Epithelial cell of proximal tubule (primary cell): ENCODE measurements around the gene RXFP1. TPM values are rescaled to one million over a fixed set of nuclear protein-coding genes. Genes with fewer than 3 reads are reported as not detected.
A peak's percentile ranks its signal among the peaks of the same experiment; 100 is the strongest.

Experiments used
- DNase-seq: peaks from one replicate; pipeline ENCODE4 v3.0.0-alpha.2; 2011; ENCODE audit warnings: low read depth
- H3K4me3 ChIP-seq: 2 replicates; pipeline ENCODE4 v1.5.1; 2011; ENCODE audit warnings: low read depth, mild to moderate bottlenecking, low read length
- total RNA-seq: library from RNA; depleted of rRNA; stranded (reverse); fragments of >200 nt; gene quantifications from 2 replicates; pipeline ENCODE4 v1.2.3, GENCODE V29; 2015
- TF ChIP-seq, protein P1 (sequence below): conservative IDR thresholded peaks from 2 replicates; pipeline ENCODE4 v1.5.1; 2012; ENCODE audit warnings: low read depth, mild to moderate bottlenecking, low read length

RXFP1 gene
- total RNA-seq, 1 donor from 2014 or later = not detected

DNA sequence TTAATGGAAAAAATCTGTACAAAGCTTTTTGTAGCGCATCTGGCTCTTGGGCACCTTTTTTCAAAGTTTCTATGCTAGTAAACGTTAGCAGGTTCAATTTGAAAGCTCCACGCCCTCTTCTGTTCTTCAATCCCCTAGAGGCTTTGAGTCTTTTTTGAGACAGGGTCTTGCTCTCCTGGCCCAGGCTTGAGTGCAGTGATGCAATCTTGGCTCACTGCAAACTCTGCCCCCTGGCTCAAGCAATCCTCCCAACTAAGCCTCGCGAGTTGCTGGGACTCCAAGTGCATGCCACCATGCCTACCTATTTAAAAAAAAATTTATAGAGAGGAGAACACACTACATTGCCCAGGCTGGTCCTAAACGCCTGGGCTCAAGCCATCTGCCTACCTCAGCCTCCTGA is 9.2 kb downstream of the RXFP1 start:
- no peak overlapping the region for H3K4me3 ChIP-seq
- TF ChIP-seq, protein P1, sequence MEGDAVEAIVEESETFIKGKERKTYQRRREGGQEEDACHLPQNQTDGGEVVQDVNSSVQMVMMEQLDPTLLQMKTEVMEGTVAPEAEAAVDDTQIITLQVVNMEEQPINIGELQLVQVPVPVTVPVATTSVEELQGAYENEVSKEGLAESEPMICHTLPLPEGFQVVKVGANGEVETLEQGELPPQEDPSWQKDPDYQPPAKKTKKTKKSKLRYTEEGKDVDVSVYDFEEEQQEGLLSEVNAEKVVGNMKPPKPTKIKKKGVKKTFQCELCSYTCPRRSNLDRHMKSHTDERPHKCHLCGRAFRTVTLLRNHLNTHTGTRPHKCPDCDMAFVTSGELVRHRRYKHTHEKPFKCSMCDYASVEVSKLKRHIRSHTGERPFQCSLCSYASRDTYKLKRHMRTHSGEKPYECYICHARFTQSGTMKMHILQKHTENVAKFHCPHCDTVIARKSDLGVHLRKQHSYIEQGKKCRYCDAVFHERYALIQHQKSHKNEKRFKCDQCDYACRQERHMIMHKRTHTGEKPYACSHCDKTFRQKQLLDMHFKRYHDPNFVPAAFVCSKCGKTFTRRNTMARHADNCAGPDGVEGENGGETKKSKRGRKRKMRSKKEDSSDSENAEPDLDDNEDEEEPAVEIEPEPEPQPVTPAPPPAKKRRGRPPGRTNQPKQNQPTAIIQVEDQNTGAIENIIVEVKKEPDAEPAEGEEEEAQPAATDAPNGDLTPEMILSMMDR = no peak
- no peak for DNase-seq

DNA sequence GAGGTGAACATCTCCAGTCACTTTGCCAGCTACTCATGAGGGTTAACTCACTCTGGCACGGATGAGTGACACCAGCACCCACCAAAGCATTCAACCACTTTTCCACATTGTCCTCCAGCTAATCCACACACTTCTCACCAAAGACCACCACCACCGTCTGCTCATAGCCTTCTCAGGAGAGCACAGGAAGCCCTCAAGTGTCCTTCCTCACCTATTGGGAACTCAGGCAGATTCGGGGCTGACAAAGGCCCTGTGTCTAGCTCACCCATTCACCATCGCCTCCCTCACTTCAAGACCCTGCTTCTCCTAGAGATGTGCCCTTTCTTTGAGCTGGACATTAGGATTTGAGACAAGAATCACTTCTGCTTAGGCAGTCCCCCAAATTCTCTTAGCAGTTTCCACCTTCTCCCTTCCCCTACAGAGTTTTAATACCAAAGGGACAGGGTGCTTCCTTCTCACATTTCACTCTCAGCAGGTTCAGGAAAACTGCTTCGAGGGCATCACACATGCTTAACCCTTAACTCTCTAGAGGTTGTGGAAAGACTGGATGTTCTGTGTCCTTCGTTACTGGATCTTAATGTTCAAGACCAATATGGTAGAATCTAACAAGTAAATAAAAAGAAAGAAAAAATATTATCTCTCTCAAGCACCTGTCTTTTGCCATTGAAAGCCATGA is 11.0 kb downstream of the RXFP1 start:
- TF ChIP-seq, protein P1 = no peak
- no peak overlapping the region for H3K4me3 ChIP-seq
- no peak for DNase-seq

DNA sequence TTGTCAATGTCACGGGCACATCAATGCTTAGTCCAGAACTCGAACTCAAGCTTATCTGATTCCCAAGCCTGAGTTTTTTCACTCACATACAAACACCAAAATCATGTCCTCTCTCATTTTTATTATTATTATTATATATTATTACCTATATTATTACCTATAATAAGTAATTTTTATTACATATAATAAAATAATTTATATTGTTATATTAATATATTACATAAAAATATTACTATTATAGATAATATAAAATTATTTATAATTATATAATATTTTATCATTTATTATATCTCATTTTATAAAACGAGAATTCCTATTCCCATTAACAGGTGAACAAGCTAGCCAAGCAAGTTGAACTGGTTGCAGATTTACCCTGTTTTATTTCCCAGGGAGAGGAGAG is 13.0 kb downstream of the RXFP1 start:
- TF ChIP-seq, protein P1 = no peak
- no peak for DNase-seq
- H3K4me3 ChIP-seq = no peak overlapping the region

DNA sequence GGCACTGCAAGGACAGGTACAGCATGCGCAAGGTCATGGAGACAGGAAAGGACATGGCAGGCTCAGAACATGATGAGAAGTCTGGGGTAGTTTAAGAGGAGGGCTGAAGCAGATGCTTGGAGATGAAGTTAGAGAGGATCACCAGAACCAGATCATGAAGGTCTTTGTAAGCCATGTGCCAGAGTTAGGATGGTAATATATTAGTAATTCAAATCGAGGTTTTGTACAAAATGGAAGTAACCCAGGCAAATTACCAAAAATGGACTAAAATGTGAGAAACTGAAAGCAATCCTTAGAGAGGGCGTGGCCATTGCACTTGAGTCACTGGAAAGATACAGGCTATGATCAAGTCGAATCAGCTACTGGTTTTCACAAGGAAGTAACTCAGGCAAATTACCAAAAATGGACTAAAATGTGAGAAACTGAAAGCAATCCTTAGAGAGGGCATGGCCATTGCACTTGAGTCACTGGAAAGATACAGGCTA is 13.5 kb downstream of the RXFP1 start:
- DNase-seq = peak; percentile 19
- TF ChIP-seq, protein P1 = no peak
- H3K4me3 ChIP-seq = no peak overlapping the region

DNA sequence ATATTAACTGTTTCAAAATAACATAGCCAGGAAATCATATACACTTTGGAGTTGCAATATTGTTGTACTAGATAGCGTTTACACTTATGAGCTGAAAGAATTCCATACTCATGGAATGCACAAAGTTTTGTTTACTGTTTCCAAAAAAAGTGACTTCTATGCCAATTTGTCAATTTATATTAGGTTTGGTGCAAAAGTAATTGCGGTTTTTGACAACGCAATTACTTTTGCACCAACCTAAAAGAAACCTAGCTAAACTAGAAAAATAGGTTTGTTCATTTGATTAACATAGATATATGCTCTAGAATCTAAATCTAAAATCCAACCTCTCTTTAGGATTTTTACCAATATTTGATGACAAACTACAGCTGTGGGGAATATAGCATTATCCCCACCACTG is 15.2 kb downstream of the RXFP1 start:
- TF ChIP-seq, protein P1 = no peak
- DNase-seq = no peak
- no peak overlapping the region for H3K4me3 ChIP-seq

DNA sequence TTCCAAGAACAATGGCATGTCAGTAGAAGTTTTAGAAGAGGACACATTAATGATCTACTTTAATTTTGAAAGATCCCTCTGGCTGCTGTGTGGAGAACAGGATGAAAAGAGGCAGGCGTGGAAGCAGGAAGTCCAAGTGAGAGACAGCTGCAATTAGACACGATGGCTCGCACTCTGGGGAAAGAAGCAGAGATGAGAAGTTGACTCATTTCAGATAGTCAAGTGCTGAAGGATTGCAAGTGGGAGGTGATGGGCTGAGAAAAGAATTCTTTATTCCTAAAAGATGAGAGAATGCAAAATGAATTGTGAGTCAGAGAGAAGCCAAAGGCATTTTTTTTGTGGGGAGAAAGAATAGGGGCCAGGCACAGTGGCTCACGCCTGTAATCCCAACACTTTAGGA is 16.5 kb downstream of the RXFP1 start:
- DNase-seq = no peak
- H3K4me3 ChIP-seq = no peak overlapping the region
- TF ChIP-seq, protein P1 = no peak

DNA sequence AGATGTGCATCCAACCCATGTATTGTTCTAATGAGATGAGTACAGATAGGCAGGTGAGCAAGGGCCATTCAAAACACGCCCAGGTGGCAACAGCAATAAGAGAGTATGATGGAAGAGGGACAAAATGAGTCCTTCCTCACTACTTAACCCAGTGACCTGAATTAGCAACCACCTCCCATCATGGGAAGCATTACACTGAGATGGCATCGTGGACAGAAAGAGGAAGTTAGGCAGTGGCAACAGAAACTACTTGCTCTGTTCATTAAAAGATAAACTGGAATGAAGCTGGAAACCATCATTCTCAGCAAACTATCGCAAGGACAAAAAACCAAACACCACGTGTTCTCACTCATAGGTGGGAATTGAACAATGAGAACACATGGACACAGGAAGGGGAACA is 17.2 kb downstream of the RXFP1 start:
- no peak for DNase-seq

More for the DNA sequence above, 17.2 kb downstream of the RXFP1 start:
- TF ChIP-seq, protein P1 = no peak
- no peak overlapping the region for H3K4me3 ChIP-seq
